Activated naive CD4-positive, alpha-beta T cell treated with anti-CD3 and anti-CD28 coated beads, Interleukin-2, amount 50 U/mL, for 72 hours (primary cell): ENCODE data around the gene LITAF. TPM values are rescaled to one million over a fixed set of nuclear protein-coding genes. Genes with fewer than 3 reads are reported as not detected.
"Not testable (repeated sequence)": the region's sequence is repeated elsewhere in the genome, so short reads cannot be mapped to it uniquely, and the experiment has no call there.

Experiments
- ATAC-seq, 2 donors: fragments of 150-1000 bp; cut with Tn5 transposase; 2 replicates each; pipeline ENCODE4 v1.10.0; 2021; ENCODE audit warnings: mild to moderate bottlenecking in 2 of 2, moderate library complexity in 2 of 2
- DNase-seq, 2 donors: peaks; one replicate each; pipeline ENCODE4 v3.0.0; 2021 to 2022; ENCODE audit warnings: low spot score in 2 of 2
- H3K27ac Mint-ChIP-seq, 2 donors: one replicate each; pipeline ENCODE4 v1.8.0; 2022; ENCODE audit warnings: mild to moderate bottlenecking in 2 of 2, mixed read lengths in 2 of 2
- H3K36me3 Mint-ChIP-seq, 2 donors: one replicate each; pipeline ENCODE4 v1.8.0; 2022; ENCODE audit warnings: mixed read lengths in 2 of 2
- H3K9me3 Mint-ChIP-seq, 2 donors: one replicate each; pipeline ENCODE4 v1.8.0; 2022; ENCODE audit warnings: mixed read lengths in 2 of 2
- total RNA-seq, 2 donors: library from RNA; stranded (reverse); gene quantifications; one replicate each; pipeline ENCODE4 v1.2.3, GENCODE V29; 2022

Gene LITAF
- total RNA-seq, 2 donors from 2014 or later = 91.0 to 112 TPM

DNA sequence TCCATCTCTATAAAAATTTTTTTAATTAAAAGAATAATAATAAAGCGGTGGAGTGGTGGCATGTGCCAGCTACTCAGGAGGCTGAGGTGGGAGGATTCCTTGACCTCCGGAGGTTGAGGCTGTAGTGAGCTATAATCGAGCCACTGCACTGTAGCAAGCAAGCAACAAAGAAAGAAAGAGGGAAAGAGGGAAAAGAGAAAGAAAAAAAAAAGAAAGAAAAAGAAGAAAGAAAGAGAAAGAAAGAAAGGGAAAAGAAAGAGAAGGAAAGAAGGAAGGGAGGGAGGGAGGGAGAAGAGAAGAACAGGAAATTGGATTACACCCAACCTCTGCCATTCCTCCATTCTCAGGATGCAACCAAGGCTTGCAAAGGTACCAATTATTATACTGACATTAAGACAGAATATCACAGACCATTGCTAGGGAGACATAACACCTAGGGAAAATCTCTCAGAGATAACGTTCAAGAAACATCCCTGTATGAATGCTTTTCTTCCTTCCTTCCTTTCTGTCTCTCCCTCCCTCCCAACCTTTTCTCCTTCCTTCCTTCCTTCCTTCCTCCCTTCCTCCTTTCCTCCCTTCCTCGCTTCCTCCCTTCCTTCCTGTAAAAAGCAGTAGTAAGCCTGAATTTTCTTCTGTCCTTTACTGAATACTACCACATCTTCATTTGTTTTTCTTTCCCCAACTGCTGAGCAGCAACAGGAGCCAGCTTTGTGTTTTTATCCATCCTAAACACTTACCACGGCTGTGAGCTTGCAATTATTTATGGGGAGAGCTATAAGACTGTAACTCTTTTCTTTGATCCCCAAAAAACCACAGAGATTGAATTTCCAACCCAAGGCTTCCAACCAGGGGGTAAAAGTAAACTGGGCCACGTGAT, 1.8 kb upstream of the LITAF start:
- no peak for ATAC-seq
- Mint-ChIP-seq H3K36me3 (peaks cover 11 to 16% of the 10 kb centered on the region in 2 donors), H3K9me3 (no peaks in the 10 kb centered on the region), H3K27ac (no peak overlapping the region)
- DNase-seq = no peak

DNA sequence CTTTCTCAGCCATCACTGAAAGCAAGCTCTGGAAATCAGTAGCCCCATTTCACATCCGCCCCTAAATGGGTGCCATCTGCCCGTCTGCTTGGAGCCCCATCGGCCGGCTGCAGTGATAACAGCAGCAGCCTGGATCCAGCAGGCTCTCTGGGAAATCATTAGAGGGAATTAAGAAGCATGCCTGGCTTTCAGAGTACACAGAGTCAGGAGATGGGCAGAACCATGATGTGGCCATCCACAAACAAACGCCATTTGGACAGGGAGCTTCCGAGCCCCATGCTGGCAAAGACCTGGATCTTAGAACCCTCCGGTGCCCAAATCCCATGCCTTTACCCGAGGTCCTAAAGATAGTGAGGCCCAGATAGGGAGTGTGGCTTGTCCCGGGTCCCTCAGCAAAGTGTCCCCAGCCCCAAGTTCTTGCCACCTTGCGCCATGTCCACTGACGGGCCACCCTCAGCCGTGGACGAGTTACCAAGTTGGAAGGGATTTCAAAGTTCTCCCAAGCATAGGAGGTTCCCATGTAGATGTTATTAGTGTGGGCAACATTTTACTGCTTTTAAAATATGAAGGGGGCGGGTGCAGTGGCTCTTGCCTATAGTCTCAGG, 1.0 kb upstream of the LITAF start:
- Mint-ChIP-seq H3K36me3 (peaks cover 11 to 16% of the 10 kb centered on the region in 2 donors), H3K9me3 (no peaks in the 10 kb centered on the region), H3K27ac (peak overlapping the region in 1 of 2 donors; percentile 88)
- no peak for DNase-seq
- ATAC-seq = no peak

DNA sequence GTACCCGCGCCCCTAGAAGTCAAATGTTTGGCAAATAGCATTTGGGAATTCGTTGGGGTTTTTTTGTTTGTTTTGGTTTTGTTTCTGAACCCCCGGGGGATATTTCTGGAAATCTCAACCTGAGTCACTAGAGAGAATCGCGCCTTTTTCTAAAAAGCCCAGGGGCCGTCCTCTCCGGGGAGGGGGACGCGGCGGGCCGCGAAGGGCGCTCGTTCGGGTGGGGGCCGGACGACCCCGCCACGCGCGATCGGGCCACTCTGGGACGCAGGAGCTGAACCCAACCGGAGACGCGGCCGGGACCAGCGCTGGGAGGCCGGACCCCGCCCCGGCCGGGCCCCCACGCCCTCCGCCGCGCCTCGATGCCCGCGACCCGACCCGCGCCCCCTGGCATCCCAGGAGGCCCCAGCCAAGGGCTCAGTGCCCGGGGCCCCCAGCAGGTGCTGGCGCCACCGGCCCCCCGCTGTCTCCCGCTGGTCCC, 302 bp downstream of the LITAF start:
- peak in 1 of 2 donors; percentile 30 for ATAC-seq
- Mint-ChIP-seq H3K36me3 (peaks cover 11 to 16% of the 10 kb centered on the region in 2 donors), H3K27ac (peak overlapping the region; percentile 40 to 88), H3K9me3 (no peaks in the 10 kb centered on the region)
- DNase-seq = no peak

DNA sequence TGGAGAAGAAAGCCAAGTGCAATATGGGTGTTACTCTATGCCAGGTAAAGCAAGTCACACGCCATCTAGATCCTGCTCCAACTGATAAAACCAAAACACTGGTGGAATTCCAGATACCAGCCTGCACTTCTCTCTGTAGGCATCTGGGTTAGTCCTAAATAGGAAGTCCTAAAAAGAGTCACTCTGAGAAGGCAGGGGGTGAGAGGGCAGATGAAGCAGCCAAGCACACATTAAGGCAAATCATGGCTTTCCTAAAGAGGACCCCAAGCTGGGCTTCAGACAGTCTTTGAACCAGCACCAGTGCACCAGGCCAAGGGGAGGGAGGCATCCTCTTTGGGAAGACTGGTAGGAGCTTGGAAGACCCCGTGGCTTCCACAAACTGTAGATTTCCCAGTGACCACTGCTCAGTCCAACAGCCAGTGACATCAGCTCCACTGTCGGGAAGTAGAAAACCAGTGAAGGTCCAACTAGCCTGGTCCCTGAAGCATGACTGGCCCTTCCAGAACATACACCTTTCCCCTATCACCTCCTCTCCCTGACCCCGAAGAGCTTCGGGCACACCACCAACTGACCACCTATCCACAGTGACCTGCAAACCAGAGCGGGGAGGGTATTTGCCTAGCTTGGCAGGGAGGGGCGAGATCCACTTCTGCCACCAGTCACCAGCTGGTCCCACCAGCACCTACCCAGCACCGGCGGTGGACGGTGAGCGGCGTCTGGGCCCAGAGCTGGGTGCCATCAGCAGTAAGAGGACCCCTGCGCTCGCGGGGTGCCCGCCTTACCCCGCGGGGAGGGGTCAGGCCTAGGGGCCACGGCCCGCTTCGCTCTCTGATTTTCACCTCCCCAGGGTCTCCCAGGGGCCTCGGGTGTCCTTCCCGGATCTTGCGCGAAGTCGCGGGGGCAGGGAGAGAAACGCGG, 1.0 kb downstream of the LITAF start:
- peak overlapping the region; percentile 40 to 88 for H3K27ac Mint-ChIP-seq
- DNase-seq = no peak
- ATAC-seq = peak; percentile 19 to 20
- no peaks in the 10 kb centered on the region for H3K9me3 Mint-ChIP-seq
- peaks cover 16 to 17% of the 10 kb centered on the region in 2 donors for H3K36me3 Mint-ChIP-seq

DNA sequence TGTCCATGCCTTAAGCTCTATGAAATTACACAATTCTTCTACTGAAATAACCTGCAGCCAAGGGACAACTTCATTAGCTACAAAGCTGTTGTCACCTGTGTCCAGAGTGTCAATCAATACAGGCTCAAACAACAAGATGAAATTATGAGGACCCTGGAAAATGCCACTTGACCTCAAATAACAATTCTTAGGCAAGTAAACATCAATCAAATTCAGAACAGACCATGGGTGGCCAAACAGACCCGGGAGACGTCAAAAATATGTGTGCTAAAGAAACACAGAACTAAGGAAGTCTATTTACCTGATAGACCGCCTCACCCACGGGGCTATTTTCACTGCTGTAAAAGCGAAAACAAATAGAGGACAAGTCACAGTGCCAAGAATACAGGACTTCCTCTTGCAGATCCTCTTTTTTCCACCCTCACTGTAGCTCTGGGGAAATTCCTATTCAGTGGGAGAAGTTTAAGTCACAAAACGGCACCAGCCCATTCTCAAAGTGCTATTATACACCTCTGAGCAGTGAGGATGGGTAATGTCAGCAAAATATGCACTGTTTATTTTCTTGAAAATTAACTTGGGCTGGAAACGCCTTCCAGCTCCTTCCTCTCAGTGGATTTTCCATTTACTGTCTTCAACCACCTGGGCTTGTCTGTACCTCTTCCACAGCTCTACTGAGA, 2.7 kb downstream of the LITAF start:
- DNase-seq (no peak), ATAC-seq (no peak)
- Mint-ChIP-seq H3K27ac (peak overlapping the region; percentile 53 to 88), H3K36me3 (peaks cover 16 to 26% of the 10 kb centered on the region in 2 donors), H3K9me3 (no peaks in the 10 kb centered on the region)

DNA sequence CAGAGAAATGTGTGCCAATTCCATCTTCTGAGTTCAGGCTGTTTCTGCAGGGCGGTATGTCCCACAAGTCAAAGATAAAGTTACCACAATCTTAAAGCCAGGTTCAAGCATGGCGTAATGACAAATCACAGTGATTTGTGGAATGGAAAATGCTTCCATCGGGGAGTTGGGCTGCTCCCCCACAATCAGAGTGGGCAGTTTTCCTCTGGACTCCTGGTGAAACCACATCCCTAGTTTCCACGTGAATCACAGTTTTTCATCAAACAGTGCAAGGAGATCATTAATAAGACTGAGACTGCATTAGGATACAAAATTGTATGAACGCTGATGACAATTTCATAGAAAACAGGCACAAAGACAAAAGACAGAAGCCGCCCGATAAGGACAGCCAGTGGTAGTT, 3.6 kb downstream of the LITAF start:
- no peaks in the 10 kb centered on the region for H3K9me3 Mint-ChIP-seq
- ATAC-seq (no peak), DNase-seq (no peak)
- H3K27ac Mint-ChIP-seq = peak overlapping the region in 1 of 2 donors; percentile 83
- peaks cover 16 to 32% of the 10 kb centered on the region in 2 donors for H3K36me3 Mint-ChIP-seq

DNA sequence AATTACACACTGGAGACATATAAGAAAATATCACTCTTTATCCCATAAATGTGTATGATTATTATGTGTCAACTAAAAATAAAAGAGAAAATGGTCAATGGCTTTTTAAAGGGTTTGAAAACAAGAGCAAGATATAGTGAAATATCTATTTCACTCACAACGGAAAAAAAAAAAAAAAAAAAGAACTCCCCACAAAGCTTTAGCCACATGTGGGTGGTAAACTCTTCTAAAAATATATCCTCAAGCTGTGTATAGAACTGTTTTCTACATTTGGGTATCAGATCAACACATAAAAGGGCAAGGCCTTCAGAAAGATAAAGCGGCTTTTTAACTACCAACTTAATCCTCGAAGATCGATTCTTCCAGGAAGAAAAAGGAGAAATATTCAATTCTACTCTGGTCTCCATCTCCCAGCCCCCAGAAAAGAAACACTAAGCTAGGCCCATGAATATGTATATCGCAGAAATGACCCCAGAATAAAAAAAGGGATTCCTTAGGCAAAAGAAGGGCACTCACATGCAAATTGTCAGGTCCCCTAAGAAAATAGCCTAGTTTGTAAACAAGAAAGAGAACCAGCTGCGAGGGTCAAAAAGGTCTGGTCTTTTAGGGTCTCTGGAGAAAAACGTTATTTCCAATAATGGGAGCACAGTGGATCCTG, 4.4 kb downstream of the LITAF start:
- peaks cover 16 to 39% of the 10 kb centered on the region in 2 donors for H3K36me3 Mint-ChIP-seq
- H3K9me3 Mint-ChIP-seq = no peaks in the 10 kb centered on the region
- DNase-seq (no peak), ATAC-seq (peak in 1 of 2 donors; percentile 48)
- H3K27ac Mint-ChIP-seq = peak overlapping the region; percentile 81 to 83

DNA sequence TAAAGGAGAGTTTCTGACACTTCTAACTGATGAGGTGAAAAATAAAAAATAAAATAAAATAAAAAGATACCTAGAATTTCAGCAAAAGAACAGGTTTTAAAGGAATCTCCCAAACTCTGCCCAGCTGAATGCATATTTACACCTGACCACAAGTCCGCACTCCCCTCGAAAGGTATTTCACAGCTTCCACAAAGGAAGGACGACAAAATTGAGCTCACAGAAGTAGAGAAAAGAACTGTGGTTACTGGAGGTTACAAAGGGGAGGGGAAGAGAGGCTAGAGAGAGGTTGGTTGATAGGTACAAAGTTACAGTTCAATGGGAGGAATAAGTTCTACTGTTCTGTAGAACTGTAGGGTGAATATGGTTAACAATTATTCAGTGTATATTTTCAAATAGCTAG, 5.0 kb downstream of the LITAF start:
- peak in 1 of 2 donors; percentile 12 for ATAC-seq
- H3K27ac Mint-ChIP-seq = peak overlapping the region; percentile 81 to 83
- no peaks in the 10 kb centered on the region for H3K9me3 Mint-ChIP-seq
- DNase-seq = no peak
- peaks cover 16 to 45% of the 10 kb centered on the region in 2 donors for H3K36me3 Mint-ChIP-seq

DNA sequence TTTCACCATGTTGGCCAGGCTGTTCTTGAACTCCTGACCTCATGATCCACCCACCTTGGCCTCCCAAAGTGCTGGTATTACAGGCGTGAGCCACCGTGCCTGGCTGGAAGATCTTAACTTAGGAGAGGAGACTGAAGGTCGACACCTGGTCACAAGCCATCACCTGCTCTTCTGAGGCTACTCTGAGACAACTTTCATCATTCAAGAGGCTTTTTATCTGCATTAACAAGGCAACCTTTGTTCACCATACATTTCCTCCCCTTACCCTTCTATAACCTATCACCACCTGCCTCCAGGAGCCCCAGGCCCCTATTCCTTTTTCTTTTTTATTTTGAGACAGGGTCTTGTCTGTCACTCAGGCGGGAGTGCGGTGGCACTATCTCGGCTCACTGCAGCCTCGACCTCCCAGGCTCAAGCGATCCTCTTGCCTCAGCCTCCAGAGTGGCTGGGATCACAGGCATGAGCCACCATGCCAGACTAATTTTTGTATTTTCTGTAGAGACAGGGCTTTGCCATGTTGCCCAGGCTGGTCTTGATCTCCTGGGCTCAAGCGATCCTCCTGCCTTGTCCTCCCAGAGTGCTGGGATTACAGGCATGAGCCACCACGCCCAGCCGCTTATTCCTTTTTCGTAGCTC, 6.2 kb downstream of the LITAF start:
- Mint-ChIP-seq H3K9me3 (no peaks in the 10 kb centered on the region), H3K27ac (peak overlapping the region; percentile 83 to 88), H3K36me3 (peaks cover 9 to 41% of the 10 kb centered on the region in 2 donors)
- DNase-seq (no peak), ATAC-seq (no peak)

DNA sequence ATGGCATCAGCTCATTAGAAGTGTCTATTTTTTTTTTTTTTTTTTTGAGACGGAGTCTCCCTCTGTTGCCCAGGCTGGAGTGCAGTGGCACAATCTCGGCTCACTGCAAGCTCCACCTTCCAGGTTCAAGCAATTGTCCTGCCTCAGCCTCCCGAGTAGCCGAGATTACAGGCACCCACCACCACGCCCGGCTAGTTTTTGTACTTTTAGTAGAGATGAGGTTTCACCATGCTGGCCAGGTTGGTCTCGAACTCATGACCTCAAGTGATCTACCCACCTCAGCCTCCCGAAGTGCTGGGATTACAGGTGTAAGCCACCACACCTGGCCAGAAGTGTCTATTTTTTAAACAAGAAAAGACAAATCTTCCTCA, 9.4 kb downstream of the LITAF start:
- H3K27ac Mint-ChIP-seq = peak overlapping the region in 1 of 2 donors; percentile 50
- ATAC-seq, DNase-seq: not testable (repeated sequence)

DNA sequence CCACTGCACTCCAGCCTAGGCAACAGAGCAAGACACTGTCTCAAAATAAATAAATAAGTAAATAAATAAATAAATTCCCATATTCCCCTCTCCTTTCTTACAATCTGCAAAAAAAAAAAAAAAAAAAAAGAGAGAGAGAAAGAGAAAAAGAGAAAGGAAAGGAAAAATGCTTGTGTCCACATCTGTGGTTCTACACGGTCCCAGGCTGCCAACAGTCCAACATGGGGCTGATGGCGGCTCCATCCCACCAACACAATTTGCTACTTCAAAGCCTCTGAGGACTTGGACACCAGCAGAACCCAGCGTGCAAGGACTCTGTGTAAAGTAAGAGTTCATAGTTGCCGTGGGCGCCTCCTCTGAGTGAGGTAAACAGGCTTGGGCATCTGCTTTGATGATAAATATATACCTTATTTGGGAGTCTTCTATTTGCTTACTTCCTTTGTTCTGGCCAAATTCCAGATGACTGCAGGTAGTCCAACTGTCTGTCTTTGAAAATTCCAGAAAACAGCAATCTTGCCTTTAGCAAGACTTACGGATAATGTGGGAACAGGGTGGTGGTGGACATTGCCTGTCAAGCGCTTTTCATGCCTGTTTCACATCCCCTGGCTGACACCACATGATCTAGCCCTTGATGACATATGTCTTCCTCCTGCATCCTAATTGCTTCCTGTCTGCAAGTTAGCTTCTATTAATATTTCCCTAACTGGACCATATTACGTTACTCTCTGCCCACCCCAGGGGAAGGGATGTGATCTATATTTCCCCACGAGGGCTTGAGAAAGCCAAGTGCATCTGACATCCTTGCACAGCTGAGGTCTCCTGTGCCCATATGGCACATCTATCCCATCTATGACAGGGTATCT, 10.1 kb downstream of the LITAF start:
- ATAC-seq (no peak), DNase-seq (no peak)
- H3K36me3 Mint-ChIP-seq = peaks cover 0 to 56% of the 10 kb centered on the region in 2 donors
- H3K27ac Mint-ChIP-seq = peak overlapping the region in 1 of 2 donors; percentile 19
- H3K9me3 Mint-ChIP-seq = no peaks in the 10 kb centered on the region

More for the DNA sequence above, 9.4 kb downstream of the LITAF start:
- not testable (repeated sequence) for H3K9me3 Mint-ChIP-seq
- H3K36me3 Mint-ChIP-seq = peaks cover 0 to 52% of the 10 kb centered on the region in 2 donors

DNA sequence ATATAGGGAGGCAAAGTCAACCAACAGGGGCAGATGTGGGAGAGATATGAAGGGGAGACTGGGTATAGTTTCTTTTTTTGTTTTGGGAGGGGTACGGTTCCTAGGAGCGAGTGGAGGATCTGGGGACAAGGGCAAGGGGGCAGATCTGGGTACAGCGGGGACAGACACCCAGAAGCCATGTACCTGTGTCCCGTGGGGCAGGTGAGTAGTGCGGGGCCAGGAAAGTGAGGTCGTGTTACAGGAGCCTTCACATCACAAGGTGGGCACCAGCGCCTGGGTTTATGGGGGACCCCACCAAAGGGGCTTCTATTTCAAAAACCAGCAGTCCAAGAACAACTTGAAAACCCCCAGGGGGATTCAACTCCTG, 11.5 kb downstream of the LITAF start:
- no peak for ATAC-seq
- peaks cover 0 to 49% of the 10 kb centered on the region in 2 donors for H3K36me3 Mint-ChIP-seq
- H3K9me3 Mint-ChIP-seq = no peaks in the 10 kb centered on the region
- peak overlapping the region; percentile 73 to 74 for H3K27ac Mint-ChIP-seq
- no peak for DNase-seq

DNA sequence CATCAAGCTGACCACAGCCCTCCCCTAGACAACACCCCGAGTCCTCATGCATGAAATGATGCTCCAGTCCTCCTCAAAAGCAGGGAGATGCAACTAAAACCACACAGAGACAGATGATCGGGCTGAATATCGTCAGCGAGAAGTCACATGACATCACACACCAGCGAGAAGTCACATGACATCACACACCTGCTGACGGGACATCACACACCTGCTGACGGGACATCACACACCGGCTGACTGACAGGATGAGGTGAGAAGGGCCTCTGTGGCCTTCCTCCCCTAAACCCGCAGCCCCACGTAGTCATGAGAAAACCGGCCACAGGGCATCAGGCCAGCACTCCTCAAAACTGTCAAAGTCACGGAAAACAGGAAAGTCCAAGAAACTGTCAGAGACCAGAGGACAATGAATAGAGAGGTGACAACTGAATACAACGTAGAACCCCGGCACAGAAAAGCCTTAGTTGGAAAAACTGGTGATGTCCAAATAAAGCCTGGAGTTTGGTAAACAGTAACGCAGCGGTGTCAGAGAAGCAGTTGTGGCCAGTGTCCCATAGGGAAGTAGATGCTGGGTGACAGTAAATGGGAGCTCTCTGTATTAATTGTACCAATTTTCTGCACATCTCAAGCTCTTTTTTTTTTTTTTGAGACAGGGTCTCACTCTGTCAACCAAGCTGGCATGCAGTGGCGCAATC, 14.3 kb downstream of the LITAF start:
- peak; percentile 47 to 63 for ATAC-seq
- Mint-ChIP-seq H3K36me3 (peaks cover 0 to 28% of the 10 kb centered on the region in 2 donors), H3K27ac (peak overlapping the region; percentile 70 to 93), H3K9me3 (no peaks in the 10 kb centered on the region)
- DNase-seq = no peak

DNA sequence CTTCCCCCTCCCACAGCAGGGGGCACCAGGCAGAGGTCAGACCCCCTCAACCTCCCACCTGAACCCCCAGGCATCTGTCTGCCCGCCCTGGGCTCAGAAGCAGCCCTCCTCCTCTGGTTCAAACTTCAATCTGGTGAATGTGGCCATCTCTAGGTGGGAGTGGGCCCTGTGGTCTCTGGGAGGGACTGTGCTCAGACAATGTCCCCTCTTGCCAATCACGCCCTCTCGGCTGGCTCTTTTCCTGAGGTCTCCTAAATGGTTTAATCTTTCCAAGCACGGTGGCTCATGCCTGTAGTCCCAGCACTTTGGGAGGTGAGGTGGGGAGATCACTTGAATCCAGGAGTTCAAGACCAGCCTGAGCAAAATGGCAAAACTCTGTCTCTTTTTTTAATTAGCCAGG, 15.2 kb downstream of the LITAF start:
- DNase-seq = no peak
- Mint-ChIP-seq H3K36me3 (peaks cover 3 to 23% of the 10 kb centered on the region in 2 donors), H3K27ac (peak overlapping the region; percentile 60 to 70), H3K9me3 (no peaks in the 10 kb centered on the region)
- no peak for ATAC-seq
